Motor neuron (in vitro differentiated cells): ENCODE data around the gene QRSL1. TPM values are rescaled to one million over a fixed set of nuclear protein-coding genes. Genes with fewer than 3 reads are reported as not detected.
"Not testable (repeated sequence)": the region's sequence is repeated elsewhere in the genome, so short reads cannot be mapped to it uniquely, and the experiment has no call there.

Source experiments
- ATAC-seq, 8 experiments: fragments of 200-7000 bp; cut with Tn5 transposase; replicated peaks in 6 of 8; 2 replicates each; pipeline ENCODE4 v1.8.0; 2021; ENCODE audit warnings: mild to moderate bottlenecking in 8 of 8, moderate library complexity in 8 of 8
- H3K27ac ChIP-seq, 2 donors: fragments of 250-450 bp; sonication (Bioruptor Pico); 2 replicates each; pipeline ENCODE4 v1.9.0; 2021; ENCODE audit warnings: antibody characterized with exemption in 2 of 2, mild to moderate bottlenecking in 2 of 2, moderate library complexity in 1 of 2
- H3K4me1 ChIP-seq, 2 donors: fragments of 250-450 bp; sonication (Bioruptor Pico); replicated peaks in 1 of 2; 2 replicates each; pipeline ENCODE4 v1.6.1; 2021; ENCODE audit warnings: antibody characterized with exemption in 2 of 2, mild to moderate bottlenecking in 2 of 2, moderate library complexity in 1 of 2
- H3K4me3 ChIP-seq, 5 donors: fragments of 250-450 bp; sonication (Bioruptor Pico); 2 replicates each; pipeline ENCODE4 v1.9.0; 2021; ENCODE audit warnings: antibody characterized with exemption in 5 of 5, mild to moderate bottlenecking in 5 of 5, moderate library complexity in 4 of 5
- WGBS, 10 experiments: fragments of 450-650 bp; shearing (Covaris generic); methylation state at CpG; one replicate each; pipeline ENCODE4 v1.0.0; 2022; 5-methylcytosine and 5-hydroxymethylcytosine counted together
- in situ Hi-C, 9 experiments: fragments of 400-800 bp; cut with MboI; loops; one replicate each; pipeline ENCODE4 v1.15.0; 2021; ENCODE audit warnings: low sequenced_read_pairs in 9 of 9, low pct_unique_long_range_greater_than_20kb in 2 of 9; ENCODE audit not compliant: unreplicated experiment in 9 of 9
- total RNA-seq, 8 experiments: library from RNA; unstranded; fragments of 300-600 nt; gene quantifications; 2 replicates each; pipeline versions ENCODE4 v1.2.3 to v1.2.4, GENCODE V29; 2022

QRSL1 gene
- total RNA-seq, 8 experiments from 2014 or later: 9.6 to 18.8 (median 14.1) TPM

- Histone ChIP-seq H3K4me3 (no peak overlapping the region), H3K4me1 (peaks cover 14% of the 10 kb centered on the region in 2 donors), H3K27ac (no peak overlapping the region)
- ATAC-seq: no peak
- WGBS, 10 experiments: 0 to 95% (median 74%) methylated on average over 1 to 5 of the region's 8 CpGs; no CpG with 5 or more reads in 4 of the 10 experiments
- in situ Hi-C loops: no loop called here
Observed at GRCh38 chr6:106694343-106694742, 65.0 kb downstream of the QRSL1 start.

DNA sequence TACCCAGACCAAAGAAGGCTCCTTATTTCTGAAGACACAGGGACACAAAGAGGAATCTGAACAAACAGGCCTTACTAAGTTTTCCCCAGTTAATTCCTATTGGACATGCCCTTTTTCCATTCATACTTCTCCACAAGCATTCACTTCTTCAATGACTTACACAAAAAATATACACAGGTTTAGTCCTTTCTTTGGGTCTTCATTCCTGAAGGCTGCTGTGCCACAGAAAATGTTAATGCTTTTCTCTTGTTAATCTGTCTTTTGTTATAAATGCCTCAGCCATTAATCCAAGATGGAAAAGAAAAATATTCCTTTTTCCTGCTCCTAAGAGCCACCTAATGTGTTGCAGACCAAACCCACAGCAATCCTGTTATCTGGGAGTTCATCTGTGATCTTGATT, 71.2 kb downstream of the QRSL1 start:
- no peaks in the 10 kb centered on the region for H3K4me1 ChIP-seq
- no peak overlapping the region for H3K27ac ChIP-seq
- in situ Hi-C loops: no loop called here
- no peak overlapping the region for H3K4me3 ChIP-seq
- ATAC-seq: no peak

GRCh38 chr6:106701201-106701600, 71.8 kb downstream of the QRSL1 start:
- ATAC-seq, H3K4me1 ChIP-seq, H3K27ac ChIP-seq, in situ Hi-C loops, H3K4me3 ChIP-seq: not testable (repeated sequence)
- 13 to 100% (median 82%) methylated on average over 2 to 3 of the region's 3 CpGs; no CpG with 5 or more reads in 3 of the 10 experiments for WGBS, 10 experiments

GRCh38 chr6:106702046-106702445, 72.7 kb downstream of the QRSL1 start:
- no peaks in the 10 kb centered on the region for H3K4me1 ChIP-seq
- 17 to 100% (median 75%) methylated on average over 1 to 4 of the region's 4 CpGs; no CpG with 5 or more reads in 2 of the 10 experiments for WGBS, 10 experiments
- H3K4me3 ChIP-seq: no peak overlapping the region
- in situ Hi-C loops: no loop called here
- no peak overlapping the region for H3K27ac ChIP-seq
- no peak for ATAC-seq

DNA sequence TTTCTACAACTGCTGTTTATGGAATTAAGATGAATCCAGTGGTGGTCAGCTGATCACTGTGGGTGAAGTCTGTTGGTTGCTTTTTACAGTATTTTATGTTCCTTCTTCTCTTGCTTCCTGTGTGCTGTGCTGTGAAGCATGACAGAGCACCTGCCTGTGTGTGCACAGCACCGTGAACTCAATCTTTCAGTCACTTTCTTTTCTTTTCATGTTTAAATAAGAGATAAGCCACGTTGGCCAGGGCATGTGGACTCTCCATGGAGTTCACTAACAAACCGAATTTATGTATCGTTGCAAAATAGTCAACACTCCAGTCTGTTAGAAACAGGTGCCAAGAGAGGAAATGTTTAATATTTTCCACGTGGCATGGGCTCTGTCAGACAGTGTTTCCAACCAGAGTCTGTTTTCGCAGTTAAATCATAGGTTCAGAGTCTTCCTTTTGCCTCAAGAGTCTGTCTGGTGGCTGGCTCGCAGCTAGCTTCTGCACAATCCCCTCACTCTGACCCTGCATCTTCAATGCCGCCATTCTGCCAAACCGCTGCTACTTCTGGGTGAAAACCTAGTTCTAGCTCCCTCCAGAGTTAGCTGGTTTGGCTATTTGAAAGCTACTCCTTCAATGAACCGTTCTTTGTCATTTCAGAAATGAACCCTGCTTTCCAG, 73.2 kb downstream of the QRSL1 start:
- no peak overlapping the region for H3K27ac ChIP-seq
- ATAC-seq: peak in 1 of 8 experiments; percentile 53
- in situ Hi-C loops: no loop called here
- no peaks in the 10 kb centered on the region for H3K4me1 ChIP-seq
- H3K4me3 ChIP-seq: no peak overlapping the region
- WGBS, 10 experiments: 0 to 89% (median 59%) methylated on average over 2 to 10 of the region's 10 CpGs; no CpG with 5 or more reads in 1 of the 10 experiments

DNA sequence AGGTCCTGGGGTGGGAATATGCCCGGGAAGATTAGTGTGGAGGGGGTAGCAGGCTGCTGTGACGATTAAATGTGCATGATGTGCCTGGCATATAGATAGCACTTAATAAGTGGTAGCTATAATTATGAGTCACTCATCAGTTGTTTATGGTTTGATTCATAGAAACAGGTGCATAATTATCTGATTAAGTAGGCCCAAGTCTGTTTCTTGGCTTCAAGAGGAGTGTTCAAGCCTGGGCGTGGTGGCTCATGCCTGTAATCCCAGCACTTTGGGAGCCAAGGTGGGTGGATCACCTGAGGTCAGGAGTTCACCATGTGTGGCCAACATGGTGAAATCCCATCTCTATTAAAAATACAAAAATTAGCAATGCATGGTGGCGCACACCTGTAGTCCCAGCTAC, 74.9 kb downstream of the QRSL1 start:
- Histone ChIP-seq H3K4me1 (no peaks in the 10 kb centered on the region), H3K4me3 (no peak overlapping the region), H3K27ac (no peak overlapping the region)
- in situ Hi-C loops: no loop called here
- WGBS, 10 experiments: 37 to 94% (median 74%) methylated on average over 1 to 3 of the region's 4 CpGs; no CpG with 5 or more reads in 2 of the 10 experiments
- ATAC-seq: no peak

- H3K27ac ChIP-seq: no peak overlapping the region
- no peaks in the 10 kb centered on the region for H3K4me1 ChIP-seq
- no peak for ATAC-seq
- in situ Hi-C loops: no loop called here
- no peak overlapping the region for H3K4me3 ChIP-seq
- WGBS, 10 experiments: 11 to 95% (median 81%) methylated on average over 2 to 6 of the region's 6 CpGs
Observed at GRCh38 chr6:106705156-106705555, 75.8 kb downstream of the QRSL1 start.

GRCh38 chr6:106710580-106710979, 81.2 kb downstream of the QRSL1 start:
- in situ Hi-C loops: no loop called here

GRCh38 chr6:106714281-106714680, 84.9 kb downstream of the QRSL1 start:
- WGBS, 10 experiments: 18 to 79% (median 42%) methylated on average over 1 to 2 of the region's 2 CpGs; no CpG with 5 or more reads in 4 of the 10 experiments
- in situ Hi-C loops: no loop called here
- no peak overlapping the region for H3K27ac ChIP-seq
- H3K4me1 ChIP-seq: peaks cover 0 to 5% of the 10 kb centered on the region in 2 donors
- ATAC-seq: no peak
- H3K4me3 ChIP-seq: no peak overlapping the region

More at GRCh38 chr6:106710580-106710979, 81.2 kb downstream of the QRSL1 start:
- Histone ChIP-seq H3K4me3 (no peak overlapping the region), H3K27ac (no peak overlapping the region), H3K4me1 (peaks cover 0 to 5% of the 10 kb centered on the region in 2 donors)
- 40 to 100% (median 84%) methylated on average over 1 of the region's 1 CpG; no CpG with 5 or more reads in 4 of the 10 experiments for WGBS, 10 experiments
- ATAC-seq: no peak

DNA sequence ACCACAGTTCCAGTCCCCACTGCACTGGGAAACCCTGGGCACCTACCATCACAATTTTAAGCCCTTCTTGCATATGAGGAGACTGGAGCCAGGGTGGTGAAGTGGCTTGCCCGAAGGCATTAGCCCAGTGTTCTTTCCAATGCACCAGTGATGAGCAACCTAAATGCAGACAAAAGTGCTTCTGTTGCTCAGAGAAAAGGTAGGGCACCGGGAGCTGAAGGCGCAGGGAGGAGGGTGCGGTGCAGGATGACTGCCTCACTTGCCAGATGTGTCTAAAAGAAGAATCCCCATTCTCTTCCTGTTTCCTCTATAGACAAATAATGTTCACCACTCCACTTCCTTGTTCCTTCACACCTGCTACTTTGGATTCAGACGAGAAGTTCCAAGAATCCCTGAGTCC, 86.5 kb downstream of the QRSL1 start:
- in situ Hi-C loops: no loop called here
- Histone ChIP-seq H3K4me3 (no peak overlapping the region), H3K4me1 (peaks cover 0 to 5% of the 10 kb centered on the region in 2 donors), H3K27ac (no peak overlapping the region)
- 0 to 83% (median 43%) methylated on average over 1 to 4 of the region's 5 CpGs; no CpG with 5 or more reads in 6 of the 10 experiments for WGBS, 10 experiments
- ATAC-seq: no peak

DNA sequence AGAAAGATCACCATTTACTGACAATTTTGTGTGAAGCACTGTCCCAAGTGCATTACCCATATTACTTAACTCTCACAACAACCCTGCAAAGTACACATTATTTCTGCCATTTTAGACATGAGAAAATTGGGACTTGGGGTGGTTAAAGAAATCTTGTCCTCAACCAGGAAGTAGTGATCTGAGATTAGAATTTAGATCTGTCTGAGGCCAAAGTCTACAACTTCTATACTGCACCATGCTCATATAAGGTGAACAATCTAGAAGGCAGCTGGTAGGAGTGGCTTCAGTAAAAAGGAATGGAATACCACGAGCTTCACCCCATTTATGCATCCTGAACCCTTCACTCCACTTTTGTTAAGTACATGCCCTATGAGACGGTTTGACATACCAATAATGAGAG, 87.6 kb downstream of the QRSL1 start:
- ATAC-seq: no peak
- in situ Hi-C loops: no loop called here
- 17 to 100% (median 75%) methylated on average over 1 to 2 of the region's 2 CpGs; no CpG with 5 or more reads in 3 of the 10 experiments for WGBS, 10 experiments

More for the DNA sequence above, 87.6 kb downstream of the QRSL1 start:
- Histone ChIP-seq H3K4me1 (peaks cover 8 to 10% of the 10 kb centered on the region in 2 donors), H3K4me3 (no peak overlapping the region), H3K27ac (no peak overlapping the region)
